Measurements from ENCODE around the gene TBC1D1.

TBC1D1 gene

GRCh38 chr4:38084877-38085711 lies 194.2 kb downstream of the TBC1D1 start:
- Histone ChIP-seq H3K4me3 (ENCODE audit: low read depth, low read length) (no peak overlapping the region), H3K9ac (ENCODE audit: low read depth, low read length) (no peak overlapping the region), H3K27me3 (ENCODE audit: control insufficient read depth, insufficient read depth, low read length) (no peaks in the 10 kb centered on the region), H3K36me3 (ENCODE audit: control insufficient read depth, insufficient read depth, low read length) (peaks cover 2% of the 10 kb centered on the region), H3K4me1 (ENCODE audit: control insufficient read depth, insufficient read depth, low read length) (peaks cover 19% of the 10 kb centered on the region), H3K9me3 (ENCODE audit: control insufficient read depth, insufficient read depth, low read length) (no peaks in the 10 kb centered on the region)

- Histone ChIP-seq H3K36me3 (ENCODE audit: control insufficient read depth, insufficient read depth, low read length) (peaks cover 2% of the 10 kb centered on the region), H3K27me3 (ENCODE audit: control insufficient read depth, insufficient read depth, low read length) (no peaks in the 10 kb centered on the region), H3K4me1 (ENCODE audit: control insufficient read depth, insufficient read depth, low read length) (peaks cover 19% of the 10 kb centered on the region), H3K9me3 (ENCODE audit: control insufficient read depth, insufficient read depth, low read length) (no peaks in the 10 kb centered on the region), H3K9ac (ENCODE audit: low read depth, low read length) (no peak overlapping the region), H3K4me3 (ENCODE audit: low read depth, low read length) (no peak overlapping the region)
Measured at GRCh38 chr4:38085751-38086150, 194.9 kb downstream of the TBC1D1 start.

GRCh38 chr4:38086151-38086848 lies 195.4 kb downstream of the TBC1D1 start:
- no peaks in the 10 kb centered on the region for H3K27me3 ChIP-seq (ENCODE audit: control insufficient read depth, insufficient read depth, low read length)
- no peaks in the 10 kb centered on the region for H3K9me3 ChIP-seq (ENCODE audit: control insufficient read depth, insufficient read depth, low read length)
- H3K36me3 ChIP-seq (ENCODE audit: control insufficient read depth, insufficient read depth, low read length): no peaks in the 10 kb centered on the region
- H3K4me1 ChIP-seq (ENCODE audit: control insufficient read depth, insufficient read depth, low read length): peaks cover 19% of the 10 kb centered on the region
- no peak overlapping the region for H3K4me3 ChIP-seq (ENCODE audit: low read depth, low read length)
- H3K9ac ChIP-seq (ENCODE audit: low read depth, low read length): no peak overlapping the region

GRCh38 chr4:38086849-38087226 lies 196.0 kb downstream of the TBC1D1 start:
- H3K4me3 ChIP-seq (ENCODE audit: low read depth, low read length): no peak overlapping the region
- no peaks in the 10 kb centered on the region for H3K27me3 ChIP-seq (ENCODE audit: control insufficient read depth, insufficient read depth, low read length)
- H3K36me3 ChIP-seq (ENCODE audit: control insufficient read depth, insufficient read depth, low read length): no peaks in the 10 kb centered on the region
- H3K9ac ChIP-seq (ENCODE audit: low read depth, low read length): no peak overlapping the region
- H3K9me3 ChIP-seq (ENCODE audit: control insufficient read depth, insufficient read depth, low read length): no peaks in the 10 kb centered on the region
- H3K4me1 ChIP-seq (ENCODE audit: control insufficient read depth, insufficient read depth, low read length): peaks cover 19% of the 10 kb centered on the region

- no peak overlapping the region for H3K9ac ChIP-seq (ENCODE audit: low read depth, low read length)
- H3K4me3 ChIP-seq (ENCODE audit: low read depth, low read length): no peak overlapping the region
- no peaks in the 10 kb centered on the region for H3K9me3 ChIP-seq (ENCODE audit: control insufficient read depth, insufficient read depth, low read length)
- no peaks in the 10 kb centered on the region for H3K36me3 ChIP-seq (ENCODE audit: control insufficient read depth, insufficient read depth, low read length)
- peaks cover 19% of the 10 kb centered on the region for H3K4me1 ChIP-seq (ENCODE audit: control insufficient read depth, insufficient read depth, low read length)
- H3K27me3 ChIP-seq (ENCODE audit: control insufficient read depth, insufficient read depth, low read length): no peaks in the 10 kb centered on the region
Measured at GRCh38 chr4:38088321-38088720, 197.4 kb downstream of the TBC1D1 start.

GRCh38 chr4:38089961-38090360 lies 199.1 kb downstream of the TBC1D1 start:
- no peak overlapping the region for H3K4me3 ChIP-seq (ENCODE audit: low read depth, low read length)
- H3K9ac ChIP-seq (ENCODE audit: low read depth, low read length): no peak overlapping the region
- no peaks in the 10 kb centered on the region for H3K9me3 ChIP-seq (ENCODE audit: control insufficient read depth, insufficient read depth, low read length)
- H3K4me1 ChIP-seq (ENCODE audit: control insufficient read depth, insufficient read depth, low read length): peaks cover 19% of the 10 kb centered on the region
- H3K36me3 ChIP-seq (ENCODE audit: control insufficient read depth, insufficient read depth, low read length): no peaks in the 10 kb centered on the region
- no peaks in the 10 kb centered on the region for H3K27me3 ChIP-seq (ENCODE audit: control insufficient read depth, insufficient read depth, low read length)

- Histone ChIP-seq H3K4me3 (ENCODE audit: low read depth, low read length) (no peak overlapping the region), H3K9ac (ENCODE audit: low read depth, low read length) (no peak overlapping the region), H3K4me1 (ENCODE audit: control insufficient read depth, insufficient read depth, low read length) (peaks cover 16% of the 10 kb centered on the region), H3K27me3 (ENCODE audit: control insufficient read depth, insufficient read depth, low read length) (no peaks in the 10 kb centered on the region), H3K9me3 (ENCODE audit: control insufficient read depth, insufficient read depth, low read length) (no peaks in the 10 kb centered on the region), H3K36me3 (ENCODE audit: control insufficient read depth, insufficient read depth, low read length) (no peaks in the 10 kb centered on the region)
Measured at GRCh38 chr4:38090455-38091246, 199.8 kb downstream of the TBC1D1 start.

- Histone ChIP-seq H3K27me3 (ENCODE audit: control insufficient read depth, insufficient read depth, low read length) (no peaks in the 10 kb centered on the region), H3K9me3 (ENCODE audit: control insufficient read depth, insufficient read depth, low read length) (no peaks in the 10 kb centered on the region), H3K4me3 (ENCODE audit: low read depth, low read length) (no peak overlapping the region), H3K9ac (ENCODE audit: low read depth, low read length) (no peak overlapping the region), H3K4me1 (ENCODE audit: control insufficient read depth, insufficient read depth, low read length) (peaks cover 8% of the 10 kb centered on the region), H3K36me3 (ENCODE audit: control insufficient read depth, insufficient read depth, low read length) (no peaks in the 10 kb centered on the region)
Measured at GRCh38 chr4:38091636-38092035, 200.8 kb downstream of the TBC1D1 start.

- H3K27me3 ChIP-seq (ENCODE audit: control insufficient read depth, insufficient read depth, low read length): no peaks in the 10 kb centered on the region
- no peak overlapping the region for H3K9ac ChIP-seq (ENCODE audit: low read depth, low read length)
- no peaks in the 10 kb centered on the region for H3K36me3 ChIP-seq (ENCODE audit: control insufficient read depth, insufficient read depth, low read length)
- no peak overlapping the region for H3K4me3 ChIP-seq (ENCODE audit: low read depth, low read length)
- H3K4me1 ChIP-seq (ENCODE audit: control insufficient read depth, insufficient read depth, low read length): peaks cover 3% of the 10 kb centered on the region
- no peaks in the 10 kb centered on the region for H3K9me3 ChIP-seq (ENCODE audit: control insufficient read depth, insufficient read depth, low read length)
Measured at GRCh38 chr4:38092701-38093100, 201.8 kb downstream of the TBC1D1 start.

- no peak overlapping the region for H3K9ac ChIP-seq (ENCODE audit: low read depth, low read length)
- peaks cover 2% of the 10 kb centered on the region for H3K36me3 ChIP-seq (ENCODE audit: control insufficient read depth, insufficient read depth, low read length)
- no peak overlapping the region for H3K4me3 ChIP-seq (ENCODE audit: low read depth, low read length)
- no peaks in the 10 kb centered on the region for H3K27me3 ChIP-seq (ENCODE audit: control insufficient read depth, insufficient read depth, low read length)
- no peaks in the 10 kb centered on the region for H3K9me3 ChIP-seq (ENCODE audit: control insufficient read depth, insufficient read depth, low read length)
- no peaks in the 10 kb centered on the region for H3K4me1 ChIP-seq (ENCODE audit: control insufficient read depth, insufficient read depth, low read length)
Measured at GRCh38 chr4:38094419-38094818, 203.5 kb downstream of the TBC1D1 start.

- H3K4me1 ChIP-seq (ENCODE audit: control insufficient read depth, insufficient read depth, low read length): no peaks in the 10 kb centered on the region
Measured at GRCh38 chr4:38095691-38096090, 204.8 kb downstream of the TBC1D1 start.

More at GRCh38 chr4:38095691-38096090, 204.8 kb downstream of the TBC1D1 start:
- Histone ChIP-seq H3K27me3 (ENCODE audit: control insufficient read depth, insufficient read depth, low read length) (no peaks in the 10 kb centered on the region), H3K9ac (ENCODE audit: low read depth, low read length) (no peak overlapping the region), H3K36me3 (ENCODE audit: control insufficient read depth, insufficient read depth, low read length) (peaks cover 2% of the 10 kb centered on the region), H3K4me3 (ENCODE audit: low read depth, low read length) (no peak overlapping the region), H3K9me3 (ENCODE audit: control insufficient read depth, insufficient read depth, low read length) (no peaks in the 10 kb centered on the region)

Data from iPS-15b (cell line).